Left hindlimb (tissue), 1 donor: ENCODE data around the gene BTBD16.
A peak's percentile ranks its signal among the peaks of the same experiment; 100 is the strongest.

Experiments
- DNase-seq: peaks from one replicate; pipeline ENCODE4 v3.0.0-alpha.2; 2018

Gene BTBD16

DNA sequence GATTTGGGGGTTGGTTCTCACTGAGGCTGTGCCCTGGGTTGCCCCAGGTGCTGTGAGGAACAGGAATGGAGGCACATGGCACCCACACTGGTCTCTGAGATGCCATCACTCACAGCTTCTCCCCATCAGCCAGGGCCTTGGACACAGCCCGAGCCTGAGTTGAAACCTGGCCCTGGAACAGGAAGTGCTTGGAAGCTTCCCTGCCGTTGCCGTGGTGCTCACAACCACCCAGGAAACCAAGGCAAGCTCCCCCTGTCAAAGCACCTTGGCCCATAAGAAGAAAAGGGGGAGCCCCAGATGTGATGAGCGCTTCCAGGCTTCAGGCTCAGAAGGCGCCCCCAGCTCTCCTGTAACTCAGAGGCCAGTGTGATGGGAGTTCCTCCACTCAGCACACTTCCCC lies at the start of gene BTBD16:
TSS of gene BTBD16 (plus strand) at position 221 of the 400 bp plus-strand sequence. CDS start 3,786 bp downstream, outside the sequence.
- no peak for DNase-seq

- no peak for DNase-seq
Observed at GRCh38 chr10:122221958-122222357, 49.1 kb upstream of the BTBD16 start.

- no peak for DNase-seq
Observed at GRCh38 chr10:122222638-122223037, 48.5 kb upstream of the BTBD16 start.

DNA sequence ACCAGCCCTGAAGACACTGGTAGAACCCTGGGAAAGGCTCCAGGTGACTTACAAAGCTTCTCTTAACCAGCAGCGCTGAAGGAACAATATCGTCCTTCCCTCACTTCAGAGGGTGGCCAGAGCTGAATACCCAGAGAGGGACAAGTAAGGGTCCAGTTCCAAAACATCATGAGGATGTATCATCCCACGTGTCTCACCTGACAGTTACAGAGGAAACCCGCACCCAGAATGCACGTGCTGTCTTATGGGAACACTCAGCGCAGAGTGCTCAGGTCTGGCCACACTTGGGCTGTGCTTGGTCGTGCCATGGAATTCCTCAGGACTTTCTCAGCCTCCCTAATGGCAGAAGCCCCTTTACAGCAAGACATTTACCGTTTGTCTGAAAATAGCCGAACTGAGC lies 46.9 kb upstream of the BTBD16 start:
- no peak for DNase-seq

DNA sequence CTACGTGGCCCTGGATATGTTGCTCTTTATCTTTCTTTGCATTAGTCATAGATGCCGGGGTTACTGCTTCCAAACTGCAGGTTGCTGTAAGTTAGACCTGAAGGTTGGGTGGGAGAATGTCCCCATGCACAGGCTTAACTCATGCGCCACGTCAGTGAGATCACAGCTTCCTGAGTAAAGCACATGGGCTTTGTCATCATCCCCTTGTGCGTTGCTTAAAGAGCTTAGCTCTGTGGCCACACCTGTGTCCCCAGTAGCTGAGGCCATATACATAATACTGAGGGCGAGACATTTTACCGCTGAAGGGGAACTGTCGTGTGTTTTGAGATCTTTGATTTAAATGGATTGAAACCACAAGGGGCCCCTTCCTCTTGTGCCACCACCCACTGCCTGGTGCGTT lies 45.8 kb upstream of the BTBD16 start:
- no peak for DNase-seq

DNA sequence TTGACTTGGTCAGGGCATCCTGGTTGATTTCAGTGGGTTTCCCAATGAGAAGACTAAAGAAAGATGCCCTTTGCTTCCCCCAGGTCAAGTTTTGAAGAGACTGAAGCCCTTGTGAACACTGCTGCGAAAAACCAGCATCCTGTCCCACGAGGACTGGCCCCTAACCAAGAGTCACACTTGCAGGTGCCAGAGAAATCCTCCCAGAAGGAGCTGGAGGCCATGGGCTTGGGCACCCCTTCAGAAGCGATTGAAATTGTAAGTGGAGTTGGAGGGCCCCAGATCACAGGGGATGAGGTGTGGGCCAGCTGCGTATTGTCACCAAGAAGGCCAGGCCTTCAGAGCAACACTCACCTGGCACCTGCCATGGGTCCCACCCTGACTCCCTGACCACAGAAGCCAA lies 43.3 kb upstream of the BTBD16 start:
- no peak for DNase-seq

GRCh38 chr10:122229666-122230065 lies 41.4 kb upstream of the BTBD16 start:
- DNase-seq, result no peak

GRCh38 chr10:122230222-122230621 lies 40.9 kb upstream of the BTBD16 start:
- DNase-seq, result no peak

GRCh38 chr10:122232769-122233168 lies 38.3 kb upstream of the BTBD16 start:
- peak; percentile 54 for DNase-seq

DNA sequence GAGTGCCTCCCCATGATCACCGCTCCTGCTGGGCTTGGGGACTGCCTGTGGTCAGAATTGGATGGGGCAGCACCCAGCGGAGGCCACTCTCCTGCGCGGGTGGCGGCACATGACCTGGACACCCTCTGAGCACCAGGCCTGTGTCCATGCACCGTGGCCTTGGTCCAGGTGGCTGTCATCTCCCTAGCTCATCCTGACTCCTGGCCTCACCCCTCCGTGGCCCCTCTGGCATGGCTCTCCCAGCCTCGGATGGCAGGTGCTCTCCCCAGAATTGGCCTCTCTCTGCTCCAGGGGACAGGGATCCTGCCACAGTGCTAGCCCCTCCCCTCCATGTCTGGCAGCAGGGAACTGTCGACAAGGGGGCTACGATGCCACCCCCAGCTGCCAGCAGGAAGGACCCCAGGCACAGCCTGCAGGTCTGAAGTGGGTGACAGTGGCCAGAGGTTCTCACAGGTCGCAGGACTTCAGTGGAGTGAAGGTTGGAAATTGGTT lies 37.2 kb upstream of the BTBD16 start:
- DNase-seq, result peak; percentile 59

DNA sequence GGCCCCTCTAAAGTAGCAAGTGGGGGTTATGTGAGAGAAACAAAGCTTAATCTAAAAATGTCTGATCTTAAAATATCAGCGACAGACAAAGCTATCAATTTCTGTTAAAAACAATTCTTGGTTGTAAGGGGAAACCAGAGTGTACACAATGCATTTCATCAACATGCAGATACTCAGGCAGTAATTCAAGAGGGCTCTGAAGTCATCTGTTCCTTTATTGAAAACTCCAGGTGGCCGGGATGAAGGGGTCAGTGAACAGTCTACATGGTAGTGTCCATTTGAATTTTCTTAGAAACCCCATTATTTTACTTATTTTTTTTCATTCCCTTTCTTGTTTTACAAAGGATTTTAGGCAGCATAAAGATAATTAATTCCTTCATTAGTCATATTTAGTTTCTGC lies 36.7 kb upstream of the BTBD16 start:
- no peak for DNase-seq

GRCh38 chr10:122236690-122237306 lies 34.3 kb upstream of the BTBD16 start:
- no peak for DNase-seq

DNA sequence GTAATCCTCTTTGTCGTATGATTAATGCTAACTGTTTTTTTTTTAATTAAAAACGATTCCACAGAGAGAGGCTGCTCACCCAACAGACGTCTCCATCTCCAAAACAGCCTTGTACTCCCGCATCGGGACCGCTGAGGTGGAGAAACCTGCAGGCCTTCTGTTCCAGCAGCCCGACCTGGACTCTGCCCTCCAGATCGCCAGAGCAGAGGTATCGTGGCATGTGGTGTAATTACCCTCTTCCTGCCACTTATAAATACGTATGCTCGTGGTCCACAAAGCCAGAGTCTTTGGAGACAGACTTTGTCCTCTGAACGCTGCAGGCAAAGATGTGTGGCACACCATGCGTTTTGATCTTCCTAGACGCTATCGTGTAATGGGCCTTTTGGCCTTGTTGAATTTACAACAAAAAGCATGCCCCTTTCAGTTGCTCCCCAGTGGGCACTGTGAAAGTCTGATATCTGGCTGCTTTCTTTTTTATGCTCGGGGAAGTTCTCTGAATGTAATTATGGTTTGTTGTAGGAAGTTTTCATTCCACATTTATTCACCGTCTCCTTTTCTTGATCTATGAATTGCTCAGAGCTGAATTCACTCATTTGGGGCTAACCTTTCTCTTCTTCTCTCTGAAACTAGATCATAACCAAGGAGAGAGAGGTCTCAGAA lies 33.6 kb upstream of the BTBD16 start:
- DNase-seq, result no peak

DNA sequence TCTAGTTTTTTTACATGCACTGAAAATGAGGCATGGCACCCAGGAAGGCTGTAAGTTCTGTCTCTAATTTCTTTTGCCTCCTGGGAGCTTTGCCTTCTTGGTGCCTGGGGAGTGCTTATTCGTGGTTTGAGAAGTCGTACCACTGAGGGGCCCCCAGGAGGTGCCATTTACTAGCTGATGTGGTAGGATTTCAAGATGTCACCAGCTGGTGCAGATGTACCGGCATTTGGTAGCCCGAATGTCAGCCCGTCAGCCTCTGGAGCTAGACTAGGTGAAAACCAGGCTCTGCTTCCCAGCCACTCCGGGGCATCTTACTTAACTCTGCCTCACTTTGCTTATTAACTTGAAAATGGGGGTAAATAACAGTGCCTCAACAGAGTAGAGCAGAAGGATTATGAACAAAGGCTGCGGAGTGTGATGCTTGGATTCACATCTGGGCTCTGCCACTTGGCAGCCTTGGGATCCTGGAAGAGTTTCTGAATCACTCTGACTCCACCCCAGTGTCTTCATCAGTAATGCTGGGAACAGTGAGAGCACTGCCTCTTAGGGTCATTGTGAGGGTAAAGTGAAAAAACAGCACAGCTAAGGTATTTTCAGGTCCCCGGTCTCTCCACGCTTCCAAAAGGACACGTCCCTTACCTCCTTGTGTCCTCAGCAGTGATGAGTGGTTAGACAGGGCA lies 31.4 kb upstream of the BTBD16 start:
- peak; percentile 62 for DNase-seq

- no peak for DNase-seq
Observed at GRCh38 chr10:122240401-122240800, 30.7 kb upstream of the BTBD16 start.

- no peak for DNase-seq
Observed at GRCh38 chr10:122241836-122242235, 29.3 kb upstream of the BTBD16 start.

DNA sequence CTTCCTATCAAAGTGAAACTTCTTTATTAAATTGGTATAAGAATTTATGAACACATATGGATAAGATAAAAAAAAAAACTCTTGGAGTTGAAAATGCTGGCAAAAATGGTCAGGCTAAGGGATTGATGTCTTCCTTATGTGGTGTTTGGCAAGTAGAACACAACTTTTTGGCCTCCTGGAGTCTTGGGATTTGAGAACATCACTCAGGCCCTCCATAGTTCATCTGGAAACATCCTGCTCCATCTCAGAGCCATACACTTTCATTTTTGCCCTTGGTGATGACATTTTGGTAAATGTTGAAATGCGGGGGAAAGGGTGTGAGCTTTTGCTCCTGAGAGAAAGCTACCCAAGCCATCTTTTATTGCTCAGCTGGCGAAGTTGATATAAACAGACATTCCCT lies 27.5 kb upstream of the BTBD16 start:
- no peak for DNase-seq

DNA sequence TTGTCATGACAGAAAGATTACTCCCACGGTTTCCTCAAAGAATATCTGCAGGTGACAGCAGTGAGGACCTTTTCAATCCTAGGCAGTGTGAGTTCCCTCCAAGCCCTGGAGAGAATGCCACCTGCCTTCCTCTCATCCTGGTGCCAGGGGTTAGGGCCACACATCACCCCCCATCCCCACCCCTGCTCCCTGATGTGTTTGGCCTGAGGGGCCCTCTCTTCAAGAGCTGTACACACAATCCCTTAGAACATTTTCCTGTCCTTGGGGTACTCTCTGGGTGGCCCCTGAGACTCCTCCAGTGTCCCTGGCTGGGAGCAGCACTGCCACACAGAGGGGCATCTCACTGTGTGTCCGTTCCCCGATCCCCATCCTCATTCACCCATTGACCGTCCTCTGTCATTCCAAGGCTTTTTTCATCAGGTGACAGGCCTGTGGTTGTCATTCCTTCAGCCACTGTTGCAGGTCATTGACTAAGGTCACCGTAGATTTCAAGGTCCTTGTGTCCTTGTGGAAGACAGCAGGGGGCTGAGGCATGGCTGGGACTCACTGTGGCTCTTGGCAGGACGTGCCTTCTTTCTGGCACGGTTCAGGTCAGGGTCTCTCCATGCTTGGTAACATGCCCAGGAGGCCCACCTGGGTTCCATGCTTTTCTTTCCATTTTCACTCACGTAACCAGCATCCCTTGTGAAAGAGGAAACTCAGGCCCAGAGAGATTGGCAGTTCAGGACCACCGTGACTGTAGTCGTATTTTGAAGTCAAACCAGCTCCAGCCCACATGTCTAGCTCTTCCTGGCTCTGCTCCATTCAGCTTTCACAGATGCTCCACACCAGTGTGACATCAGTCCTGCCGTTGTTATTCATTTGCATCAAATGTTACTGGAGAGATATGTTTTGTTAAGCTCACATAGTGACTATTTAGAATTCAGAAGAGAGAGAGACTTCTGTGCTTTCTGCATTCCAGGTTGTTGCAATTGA lies 26.8 kb upstream of the BTBD16 start:
- no peak for DNase-seq

- no peak for DNase-seq
Observed at GRCh38 chr10:122245136-122245535, 26.0 kb upstream of the BTBD16 start.

GRCh38 chr10:122245897-122246296 lies 25.2 kb upstream of the BTBD16 start:
- no peak for DNase-seq

DNA sequence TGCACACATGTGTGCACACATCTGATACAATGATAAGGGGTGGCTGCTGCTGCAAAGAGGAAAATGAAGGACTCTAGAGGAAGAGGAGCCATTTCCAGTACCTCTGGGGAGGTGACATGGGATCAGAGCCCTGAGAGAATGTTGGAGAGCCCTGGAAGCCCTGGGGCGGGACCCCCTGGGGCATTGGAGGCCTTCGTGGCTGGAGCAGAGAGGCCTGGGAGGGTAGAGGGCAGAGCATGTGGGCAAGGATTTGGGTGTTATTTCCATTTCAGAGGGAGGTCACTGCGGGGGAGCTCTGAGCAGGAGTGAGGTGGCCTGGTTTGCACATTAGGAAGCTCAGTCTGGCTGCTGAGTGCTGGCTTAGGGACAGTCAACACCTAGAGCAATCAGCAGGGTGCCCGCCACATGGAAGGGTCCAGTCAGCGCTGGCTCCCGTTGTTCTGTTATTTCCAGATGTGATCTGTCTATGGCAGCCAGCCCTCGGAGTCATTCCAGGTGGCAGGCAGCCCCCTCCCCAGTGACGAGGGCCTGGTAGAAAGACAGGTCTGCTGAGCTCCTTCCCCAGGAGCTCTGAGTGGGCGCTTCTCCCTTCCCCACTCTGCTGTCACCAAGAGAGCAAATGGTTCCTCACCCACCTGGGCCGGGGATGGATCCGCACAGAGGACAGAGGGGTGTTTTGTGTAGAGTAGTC lies 24.1 kb upstream of the BTBD16 start:
- DNase-seq, result no peak
